SKM-1 treated with dmso at 0.1 percent for 144 hours (cell line): ENCODE results near the gene MMP17.
"Not testable (repeated sequence)": the region's sequence is repeated elsewhere in the genome, so short reads cannot be mapped to it uniquely, and the experiment has no call there.

ENCODE experiments used
- DNase-seq: peaks from one replicate; lab custom pipeline; 2025; ENCODE audit not compliant: unreplicated experiment; lab: John Stamatoyannopoulos, UW

MMP17 gene

GRCh38 chr12:131799828-131800593 lies 28.2 kb upstream of the MMP17 start:
- DNase-seq: no peak

GRCh38 chr12:131800594-131801135 lies 27.5 kb upstream of the MMP17 start:
- DNase-seq: no peak

DNA sequence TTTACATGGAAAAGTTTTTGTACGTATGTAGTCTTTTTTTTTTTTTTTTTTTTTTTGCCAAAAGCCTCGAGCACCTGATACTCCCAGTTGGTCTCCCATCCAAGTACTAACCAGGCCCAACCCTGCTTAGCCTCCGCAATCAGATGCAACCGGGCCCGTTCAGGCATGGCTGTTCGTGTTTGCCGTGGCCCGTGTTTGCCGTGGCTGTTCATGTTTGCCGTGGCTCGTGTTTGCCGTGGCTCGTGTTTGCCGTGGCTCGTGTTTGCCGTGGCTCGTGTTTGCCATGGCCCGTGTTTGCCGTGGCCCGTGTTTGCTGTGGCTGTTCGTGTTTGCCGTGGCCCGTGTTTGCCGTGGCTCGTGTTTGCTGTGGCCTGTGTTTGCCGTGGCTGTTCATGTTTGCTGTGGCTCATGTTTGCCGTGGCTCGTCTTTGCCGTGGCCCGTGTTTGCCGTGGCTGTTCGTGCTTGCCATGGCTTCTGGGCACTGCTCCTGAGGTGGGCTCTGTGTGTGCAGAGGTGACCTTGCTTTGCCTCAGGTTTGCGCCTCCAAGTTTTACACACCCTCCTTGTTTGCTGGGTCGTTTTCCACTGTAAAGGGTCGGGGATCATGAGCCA lies 26.8 kb upstream of the MMP17 start:
- no peak for DNase-seq

DNA sequence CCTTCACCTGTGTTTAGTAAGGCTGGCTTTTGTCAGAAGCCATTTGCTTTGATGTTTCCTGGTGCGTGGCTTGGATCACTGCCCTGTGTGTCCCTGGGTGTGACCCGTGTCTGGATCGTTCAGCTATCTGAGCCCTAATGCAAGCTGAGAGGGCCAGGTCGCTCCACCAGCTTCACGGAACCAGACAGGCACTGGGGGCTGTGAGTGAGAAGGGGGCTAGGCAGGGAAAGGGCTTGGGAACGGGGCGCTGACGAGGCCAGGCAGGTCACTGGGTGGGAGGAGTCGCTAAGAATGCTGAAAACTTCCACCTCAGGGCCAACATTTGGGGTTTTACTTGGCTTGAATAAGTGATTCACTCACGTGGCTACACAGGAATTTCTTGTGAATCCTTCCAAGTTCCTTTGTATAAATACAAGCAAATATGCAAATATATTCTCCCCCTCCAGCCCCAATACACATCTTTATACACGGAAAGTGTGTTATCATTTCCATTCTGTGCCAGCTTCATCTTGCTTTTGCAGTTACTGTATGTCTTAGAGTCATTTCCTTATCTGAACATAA lies 24.2 kb upstream of the MMP17 start:
- no peak for DNase-seq

DNA sequence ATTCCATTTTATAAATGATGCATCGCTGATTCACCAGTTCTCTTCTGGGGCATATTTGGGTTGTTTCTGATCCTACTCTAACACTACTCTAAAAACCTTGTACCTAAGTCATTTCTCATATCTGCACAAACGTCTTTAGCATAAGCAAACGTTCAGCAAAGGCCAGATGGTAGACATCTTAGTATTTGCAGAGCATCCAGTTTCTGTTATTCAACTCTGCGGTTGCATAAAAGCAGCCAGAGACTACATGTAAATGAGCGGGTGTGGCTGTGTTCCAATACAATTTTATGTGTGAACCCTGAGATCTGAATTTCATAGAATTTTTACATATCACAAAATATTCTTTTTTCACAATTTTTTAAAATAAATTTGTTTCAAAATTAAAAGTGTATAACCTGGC lies 22.8 kb upstream of the MMP17 start:
- no peak for DNase-seq

- no peak for DNase-seq
These were observed 21.5 kb upstream of the MMP17 start for GRCh38 chr12:131806674-131807073.

DNA sequence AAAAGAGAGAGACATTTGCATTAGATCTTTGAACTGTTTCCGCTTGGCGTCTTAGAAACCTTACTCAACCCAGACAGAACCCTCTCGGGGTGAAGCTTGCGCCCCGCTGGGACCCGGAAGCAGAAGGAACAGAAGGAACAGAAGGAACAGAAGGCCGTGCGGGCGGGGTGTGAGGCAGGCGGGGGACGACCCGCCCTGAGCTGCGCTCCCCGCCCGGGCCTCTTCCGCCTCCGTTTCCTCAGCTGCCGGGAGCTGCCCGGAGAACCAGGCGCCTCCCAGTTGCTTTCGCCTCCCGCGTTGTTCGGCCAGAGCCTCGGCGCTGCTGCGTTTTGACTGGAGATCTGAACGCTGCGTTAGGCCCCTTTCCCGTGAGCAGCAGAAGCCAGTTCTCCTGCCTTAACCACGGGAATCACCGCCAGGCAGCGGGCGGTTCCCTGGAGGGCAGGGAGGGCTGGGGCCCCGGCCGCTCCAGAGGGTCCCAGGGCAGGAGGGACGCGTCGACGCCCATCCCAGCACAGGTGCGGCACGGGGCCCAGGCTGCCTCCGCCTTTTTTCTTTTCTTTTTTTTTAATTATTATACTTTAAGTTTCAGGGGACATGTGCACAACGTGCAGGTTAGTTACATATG lies 19.3 kb upstream of the MMP17 start:
- DNase-seq: no peak

- DNase-seq: not testable (repeated sequence)
These were observed 18.5 kb upstream of the MMP17 start for GRCh38 chr12:131809476-131810254.

DNA sequence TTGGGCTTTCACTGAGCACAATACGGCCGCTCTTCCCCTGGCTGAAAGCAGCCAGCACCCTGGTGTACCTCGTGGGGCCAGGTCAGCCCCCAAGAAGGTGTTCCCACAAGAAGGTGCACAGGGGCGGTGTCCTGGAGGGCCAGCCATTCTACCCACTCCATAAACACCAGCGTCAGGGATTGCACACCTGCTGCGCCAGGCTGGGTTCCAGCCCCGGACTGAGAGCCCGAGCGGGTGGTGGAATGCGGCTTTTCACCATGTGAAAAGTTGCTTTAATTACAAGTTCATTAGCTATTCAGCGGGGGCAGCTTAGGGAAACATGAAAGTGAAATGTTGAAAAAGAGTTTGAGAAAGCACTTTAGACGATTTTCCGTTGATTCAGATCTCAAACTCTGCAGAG lies 17.5 kb upstream of the MMP17 start:
- DNase-seq: no peak

DNA sequence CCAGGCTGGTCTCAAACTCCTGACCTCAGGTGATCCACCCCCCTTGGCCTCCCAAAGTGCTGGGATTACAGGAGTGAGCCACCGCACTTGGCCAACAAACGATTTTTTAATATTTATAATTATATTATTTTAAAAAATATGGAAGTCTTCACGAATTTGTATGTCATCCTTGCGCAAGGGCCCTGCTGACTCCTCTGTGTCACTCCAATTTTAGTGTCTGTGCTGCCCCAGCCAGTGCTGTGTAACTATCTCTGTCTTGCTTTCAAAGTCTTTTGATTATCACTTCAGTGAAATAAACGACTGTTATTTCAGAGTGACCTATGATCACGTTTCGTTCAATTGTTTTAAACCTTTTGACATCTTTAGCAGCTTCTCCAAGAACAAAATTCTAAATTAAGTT lies 13.1 kb upstream of the MMP17 start:
- DNase-seq: no peak

DNA sequence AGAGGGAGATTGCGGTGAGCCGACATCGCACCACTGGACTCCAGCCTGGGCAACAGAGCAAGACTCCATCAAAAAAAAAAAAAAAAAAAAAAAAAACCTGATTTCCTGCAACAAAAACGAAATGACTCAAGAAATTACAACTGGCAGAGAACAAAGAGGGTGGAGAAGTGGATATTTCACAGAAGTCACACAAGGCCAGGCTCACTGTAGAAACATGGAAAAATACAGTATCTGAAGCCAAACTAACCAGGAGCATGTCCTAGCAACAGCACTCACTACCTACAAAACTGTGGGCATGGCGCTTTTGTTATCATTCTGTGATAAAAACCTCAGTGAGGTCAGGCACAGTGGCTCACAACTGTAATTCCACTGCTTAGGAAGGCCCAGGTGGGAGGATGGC lies 11.7 kb upstream of the MMP17 start:
- no peak for DNase-seq

- DNase-seq: no peak
These were observed 11.0 kb upstream of the MMP17 start for GRCh38 chr12:131817241-131817640.

GRCh38 chr12:131818821-131819585 lies 9.2 kb upstream of the MMP17 start:
- DNase-seq: peak; percentile 83

DNA sequence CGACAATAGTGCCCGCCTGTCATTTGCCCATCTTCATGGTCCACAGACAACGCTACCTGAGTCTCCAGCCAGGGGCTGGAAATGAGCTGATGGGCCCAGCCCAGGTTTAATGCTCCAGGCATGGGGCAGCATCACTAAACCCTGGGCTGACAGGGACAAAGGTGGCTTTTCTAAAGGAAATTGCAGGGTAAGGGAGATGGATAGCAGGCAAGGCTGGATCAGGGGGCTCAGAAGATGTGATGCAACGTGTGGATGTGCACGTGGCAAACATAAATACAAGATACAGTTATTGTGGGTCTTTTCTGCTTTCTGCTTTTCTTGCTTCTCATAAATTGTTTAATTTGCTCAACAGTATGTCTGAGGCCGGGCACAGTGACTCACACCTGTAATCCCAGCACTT lies 3.7 kb upstream of the MMP17 start:
- DNase-seq: no peak

GRCh38 chr12:131825146-131825892 lies 2.9 kb upstream of the MMP17 start:
- no peak for DNase-seq

DNA sequence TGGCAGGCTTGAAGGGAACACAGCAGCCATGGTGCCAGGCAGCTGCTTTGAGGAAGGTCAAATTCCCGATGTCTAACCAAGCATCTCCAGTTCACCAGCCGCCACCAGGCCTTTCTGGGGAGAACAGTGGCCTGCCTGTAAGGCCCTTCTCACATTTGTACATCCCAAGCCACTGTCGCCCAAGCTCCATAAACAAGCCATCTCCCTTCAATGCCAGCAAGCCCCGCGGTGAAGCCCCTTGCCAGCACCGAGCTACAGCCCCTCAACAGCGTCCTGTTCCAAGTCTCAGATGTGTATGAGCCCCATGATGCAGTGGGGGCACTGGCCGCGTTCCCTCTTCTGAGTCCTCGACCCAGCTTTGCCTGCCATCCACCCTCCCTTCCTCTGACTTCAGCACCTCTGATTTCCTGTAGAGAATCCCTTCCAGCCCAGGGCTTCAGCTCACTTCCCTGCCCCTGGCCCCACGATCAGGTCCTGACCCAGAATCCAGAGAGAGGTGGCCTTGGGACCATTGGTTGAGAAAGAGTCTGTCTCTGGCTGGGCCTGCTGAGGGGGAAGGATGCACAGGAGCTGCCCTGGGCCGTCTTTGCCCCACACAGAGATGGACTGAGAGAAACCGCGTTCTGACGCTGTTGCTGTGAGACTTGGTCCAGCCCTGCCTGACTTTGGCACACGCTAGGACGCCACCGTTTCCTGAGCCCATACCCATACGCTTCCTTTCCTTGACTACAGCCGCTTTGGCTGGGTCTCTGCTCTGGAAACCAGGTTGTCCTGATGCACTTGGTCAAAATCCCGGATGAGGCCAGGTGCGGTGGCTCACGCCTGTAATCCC lies 1.9 kb upstream of the MMP17 start:
- DNase-seq: no peak

GRCh38 chr12:131828671-131829355 lies 620 bp downstream of the MMP17 start:
- DNase-seq: no peak

GRCh38 chr12:131829356-131829747 lies 1.2 kb downstream of the MMP17 start:
- no peak for DNase-seq
